BJ (cell line): ENCODE data around the gene MARCHF4. TPM values are rescaled to one million over a fixed set of nuclear protein-coding genes. Genes with fewer than 3 reads are reported as not detected.
"Not testable (repeated sequence)": the region's sequence is repeated elsewhere in the genome, so short reads cannot be mapped to it uniquely, and the experiment has no call there.

Experiments
- CTCF ChIA-PET: fragments of 350-600 bp; formaldehyde crosslinking; extraction: SDS; loops from one replicate; lab custom pipeline; 2021; ENCODE audit warnings: antibody characterized with exemption, inconsistent platforms; lab: Yijun Ruan, JAX
- POLR2A ChIA-PET: fragments of 300-600 bp; sonication (Branson Sonifier 250); formaldehyde crosslinking; extraction: SDS; loops from one replicate; lab custom pipeline; 2021; ENCODE audit warnings: antibody characterized with exemption; lab: Charles Lee
- DNase-seq: peaks from one replicate; pipeline ENCODE4 v3.0.0-alpha.2; 2011; ENCODE audit warnings: low read depth
- H3K27me3 ChIP-seq: 2 replicates; pipeline ENCODE4 v1.6.0; 2011; ENCODE audit warnings: low read length; ENCODE audit not compliant: control insufficient read depth, insufficient read depth
- H3K36me3 ChIP-seq: 2 replicates; pipeline ENCODE4 v1.5.1; 2011; ENCODE audit warnings: low read length; ENCODE audit not compliant: control insufficient read depth, insufficient read depth
- H3K4me3 ChIP-seq: 2 replicates; pipeline ENCODE4 v1.5.1; 2011; ENCODE audit warnings: low read depth, mild to moderate bottlenecking, control low read depth, low read length
- CTCF ChIP-seq: IDR thresholded peaks from 2 replicates; pipeline ENCODE4 v1.5.1; 2011; ENCODE audit warnings: low read depth, mild to moderate bottlenecking, control low read depth, inconsistent platforms, low read length, moderate library complexity; ENCODE audit not compliant: insufficient read depth
- polyA plus RNA-seq: library from polyadenylated mRNA; depleted of rRNA; stranded (reverse); fragments of >200 nt; gene quantifications from 2 replicates; pipeline ENCODE4 v1.2.3, GENCODE V29; 2011

MARCHF4 gene
- polyA plus RNA-seq, 1 experiment, result 9.7 TPM

- no peak for DNase-seq
- TF ChIP-seq CTCF, result no peak
- POLR2A ChIA-PET, result no interaction called here
- no peaks in the 10 kb centered on the region for H3K36me3 ChIP-seq
- H3K27me3 ChIP-seq, result no peaks in the 10 kb centered on the region
- CTCF ChIA-PET, result interaction anchor here (4.7 kb wide), 1 partner anchor 14 kb away, joined by 23 read pairs; no protein-coding TSS in a partner anchor
- no peak overlapping the region for H3K4me3 ChIP-seq
Observed at GRCh38 chr2:216389570-216389969, 17.3 kb upstream of the MARCHF4 start.

- DNase-seq, result no peak
- ChIA-PET CTCF (interaction anchor here (0.6 to 4.7 kb wide), 3 partner anchors 11 to 16 kb away, joined by 3 to 23 read pairs (median 6); no protein-coding TSS in a partner anchor), POLR2A (no interaction called here)
- Histone ChIP-seq H3K36me3 (no peaks in the 10 kb centered on the region), H3K4me3 (no peak overlapping the region), H3K27me3 (no peaks in the 10 kb centered on the region)
- TF ChIP-seq CTCF, result no peak
Observed at GRCh38 chr2:216388046-216388884, 16.0 kb upstream of the MARCHF4 start.

- ChIA-PET POLR2A (no interaction called here), CTCF (interaction anchor here (0.6 to 2.1 kb wide), 2 partner anchors 12 to 16 kb away, joined by 3 to 6 read pairs; no protein-coding TSS in a partner anchor)
- DNase-seq, result no peak
- TF ChIP-seq CTCF, result no peak
- no peaks in the 10 kb centered on the region for H3K36me3 ChIP-seq
- no peak overlapping the region for H3K4me3 ChIP-seq
- no peaks in the 10 kb centered on the region for H3K27me3 ChIP-seq
Observed at GRCh38 chr2:216387262-216387661, 15.0 kb upstream of the MARCHF4 start.

GRCh38 chr2:216385478-216385877, 13.2 kb upstream of the MARCHF4 start:
- POLR2A ChIA-PET, result no interaction called here
- Histone ChIP-seq H3K27me3 (no peaks in the 10 kb centered on the region), H3K36me3 (no peaks in the 10 kb centered on the region), H3K4me3 (no peak overlapping the region)
- no peak for DNase-seq
- no peak for TF ChIP-seq CTCF
- CTCF ChIA-PET, result no interaction called here

GRCh38 chr2:216384409-216384808, 12.1 kb upstream of the MARCHF4 start:
- H3K4me3 ChIP-seq, H3K36me3 ChIP-seq, H3K27me3 ChIP-seq, DNase-seq, CTCF ChIA-PET, POLR2A ChIA-PET: not testable (repeated sequence)
